Stimulated activated CD4-positive, alpha-beta T cell treated with anti-CD3 and anti-CD28 coated beads, Interleukin-15, amount 100 ng/mL, for 1 hour (primary cell): ENCODE data around the gene SCG5.

ENCODE experiments used
- DNase-seq, 2 donors: peaks; one replicate each; pipeline ENCODE4 v3.0.0-alpha.2; 2020; ENCODE audit warnings: low read depth in 1 of 2, low spot score in 1 of 2

The SCG5 gene

DNA sequence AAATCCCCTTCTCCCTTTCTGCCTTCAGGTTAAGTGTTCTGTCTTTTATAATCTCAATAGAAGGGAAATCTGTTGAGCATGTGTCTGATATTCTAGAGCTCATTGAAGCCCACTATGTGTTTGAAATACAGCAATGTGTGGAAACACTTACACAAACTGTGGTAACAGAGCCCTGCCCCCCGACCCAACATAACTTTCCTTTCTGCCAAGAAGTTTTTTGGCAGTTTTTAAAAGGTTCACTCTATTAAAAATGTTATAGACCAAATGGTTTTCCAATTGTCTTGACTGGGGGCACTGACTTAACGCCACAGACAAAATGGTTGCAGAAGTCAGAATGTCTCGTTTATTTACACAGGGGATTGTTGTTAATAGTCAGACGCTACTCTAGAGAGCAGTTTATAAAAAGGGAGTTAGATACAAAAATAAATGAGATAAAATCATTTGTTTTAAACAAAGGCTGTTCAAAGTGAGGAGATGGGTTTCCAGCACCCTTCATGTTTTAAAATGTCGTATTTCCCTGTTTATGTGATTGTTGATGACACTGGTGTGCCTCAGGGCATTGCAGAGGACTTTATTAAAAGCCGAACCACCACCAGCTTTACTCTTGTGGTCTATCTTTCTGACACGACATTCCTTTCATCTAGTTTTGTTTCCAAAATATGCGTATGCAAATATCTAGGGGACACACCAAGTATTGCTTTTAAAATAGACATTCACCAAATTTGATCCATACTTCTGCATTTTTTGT lies 49.6 kb downstream of the SCG5 start:
- no peak for DNase-seq

DNA sequence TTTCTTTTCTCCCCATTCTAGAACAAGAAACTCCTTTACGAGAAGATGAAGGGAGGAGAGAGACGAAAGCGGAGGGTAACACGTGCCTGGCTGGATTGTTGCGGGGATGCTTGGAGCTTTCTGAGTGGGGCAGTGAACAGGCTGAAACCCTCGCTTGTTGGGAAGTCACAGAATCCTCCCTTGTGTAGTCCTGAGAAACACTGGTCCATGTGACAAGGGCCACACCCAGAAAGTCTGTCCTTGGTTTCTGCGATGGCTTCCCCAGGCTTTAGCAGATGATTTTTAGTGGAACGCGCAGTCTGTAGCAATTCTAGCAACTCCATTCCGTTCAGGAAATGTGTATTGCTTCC lies 50.2 kb downstream of the SCG5 start:
- DNase-seq = no peak

DNA sequence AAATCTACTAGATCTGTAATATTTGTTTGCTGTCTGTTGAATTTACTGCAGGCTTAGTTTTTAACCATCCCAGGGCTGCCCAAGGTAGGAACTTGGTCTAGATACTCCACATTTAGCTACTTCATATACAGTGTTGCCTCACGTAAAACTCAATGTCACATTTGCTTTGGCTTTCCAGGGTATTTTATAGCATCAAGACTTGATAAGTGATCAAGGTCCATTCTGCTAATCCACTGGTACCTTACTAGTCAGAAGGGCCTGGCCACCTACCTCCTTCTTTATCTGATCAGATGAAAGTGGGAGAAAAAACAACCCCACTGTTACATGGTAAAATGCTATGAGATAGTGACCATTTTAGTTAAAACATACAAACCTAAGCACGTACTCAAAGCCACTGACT lies 50.8 kb downstream of the SCG5 start:
- DNase-seq = no peak

DNA sequence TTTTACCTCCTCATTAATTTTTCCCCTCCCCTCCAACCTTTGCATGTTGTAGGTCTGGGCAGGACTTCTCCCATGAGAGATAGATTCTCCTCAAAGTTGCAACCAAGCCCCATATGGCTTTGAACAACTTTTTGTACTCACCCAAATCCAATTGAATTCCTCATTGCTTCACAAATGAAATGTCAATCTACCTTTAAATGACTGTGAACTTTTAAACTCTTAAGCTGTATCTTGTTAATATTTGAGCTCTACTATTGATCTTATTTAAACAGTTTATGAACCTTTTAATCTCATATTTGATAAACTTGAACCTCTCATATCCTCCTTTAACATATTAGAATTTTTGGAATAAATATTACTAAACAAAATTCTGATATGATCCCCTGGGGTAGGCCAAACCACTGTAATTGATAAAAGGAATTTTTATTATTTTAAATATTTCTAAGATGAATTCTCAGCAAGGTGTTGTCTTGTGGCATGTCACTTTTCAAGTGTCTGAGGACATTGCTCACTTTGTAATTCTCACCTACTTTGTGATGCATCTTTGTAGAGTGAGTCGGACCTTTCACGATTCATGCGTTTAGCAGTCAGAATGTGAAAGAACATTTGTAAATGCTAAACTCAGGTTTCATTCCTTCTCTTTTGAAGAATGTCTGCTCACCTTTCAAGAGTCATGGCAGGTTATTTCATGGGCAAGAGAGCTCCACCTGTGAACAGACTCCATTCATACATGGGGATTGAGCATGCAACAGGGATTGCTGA lies 52.9 kb downstream of the SCG5 start:
- DNase-seq = no peak

DNA sequence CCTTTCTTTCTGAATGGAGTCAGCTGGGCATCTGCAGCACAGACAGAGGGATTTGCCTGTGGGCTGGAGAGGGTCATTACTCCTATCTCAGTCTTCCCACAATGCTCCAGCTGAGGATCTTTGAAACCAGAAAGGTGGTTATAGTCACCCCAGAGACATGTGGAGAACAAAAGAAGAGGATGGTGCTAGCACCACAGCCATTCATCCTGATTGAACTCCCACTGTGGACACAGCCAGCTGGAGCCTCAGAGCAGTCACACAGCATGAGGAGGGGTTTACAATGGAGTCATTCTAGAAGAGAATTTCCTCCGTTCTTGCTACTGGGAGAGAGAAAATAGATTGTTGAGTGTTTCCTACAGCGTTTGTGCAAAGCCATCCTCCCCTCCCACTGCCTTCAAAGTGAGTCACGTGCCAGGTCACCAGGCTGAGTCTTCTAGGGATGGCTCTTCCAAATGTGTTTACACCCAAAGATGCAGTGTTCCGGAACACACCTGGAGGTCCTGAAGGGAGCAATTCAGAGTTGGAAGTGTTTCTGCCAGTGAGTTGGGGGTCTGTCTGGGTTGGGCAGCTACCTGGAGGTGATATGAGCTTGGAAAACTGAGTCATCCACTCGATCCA lies 57.4 kb downstream of the SCG5 start:
- DNase-seq = no peak

DNA sequence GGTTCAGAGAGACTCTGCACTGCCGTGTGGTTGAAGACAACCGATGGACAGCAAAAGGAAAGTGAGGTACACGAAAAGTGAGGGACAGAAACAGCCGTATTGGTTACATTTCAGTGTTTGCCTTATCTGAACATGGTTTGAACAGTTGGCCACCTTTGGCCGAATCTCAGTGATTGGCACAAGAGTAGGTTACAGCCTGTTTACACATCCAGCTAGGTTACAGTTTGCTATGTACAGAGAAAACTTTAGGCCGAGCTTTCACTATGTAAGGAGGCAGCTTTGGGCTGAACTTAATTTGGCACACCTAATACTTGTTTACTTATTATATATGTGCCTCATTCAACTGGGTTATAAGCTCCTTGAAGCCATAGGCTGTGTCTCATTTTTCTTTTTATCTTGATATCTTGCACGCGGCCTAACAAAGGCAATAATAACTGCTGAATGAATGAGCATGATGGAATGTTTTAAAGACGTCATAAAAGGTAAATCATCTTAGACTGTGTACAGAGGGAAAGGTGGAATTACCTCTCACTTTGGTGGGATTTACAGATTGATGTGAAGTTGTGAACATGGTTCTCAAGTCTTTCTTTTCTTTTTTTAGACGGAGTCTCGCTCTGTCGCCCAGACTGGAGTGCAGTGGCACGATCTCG lies 59.1 kb downstream of the SCG5 start:
- no peak for DNase-seq

DNA sequence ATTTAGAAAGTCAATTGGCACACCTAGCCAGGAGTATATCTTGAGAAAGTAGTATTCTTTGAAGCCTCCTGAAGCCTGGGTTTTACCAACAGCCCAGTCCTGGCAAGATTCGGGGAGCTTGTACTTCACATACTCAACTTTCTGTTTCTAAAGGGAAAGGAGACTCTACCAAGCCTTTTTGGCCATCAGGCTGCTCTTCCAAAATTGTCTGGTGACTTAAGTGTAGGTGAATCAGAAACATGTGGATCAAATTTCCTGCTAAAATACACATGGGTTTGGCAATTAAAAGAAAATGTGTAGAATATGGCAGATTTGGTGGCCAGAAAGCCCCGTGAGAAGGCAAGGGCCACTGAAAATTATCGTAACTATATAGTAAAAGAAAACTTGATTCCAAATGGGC lies 60.4 kb downstream of the SCG5 start:
- no peak for DNase-seq

DNA sequence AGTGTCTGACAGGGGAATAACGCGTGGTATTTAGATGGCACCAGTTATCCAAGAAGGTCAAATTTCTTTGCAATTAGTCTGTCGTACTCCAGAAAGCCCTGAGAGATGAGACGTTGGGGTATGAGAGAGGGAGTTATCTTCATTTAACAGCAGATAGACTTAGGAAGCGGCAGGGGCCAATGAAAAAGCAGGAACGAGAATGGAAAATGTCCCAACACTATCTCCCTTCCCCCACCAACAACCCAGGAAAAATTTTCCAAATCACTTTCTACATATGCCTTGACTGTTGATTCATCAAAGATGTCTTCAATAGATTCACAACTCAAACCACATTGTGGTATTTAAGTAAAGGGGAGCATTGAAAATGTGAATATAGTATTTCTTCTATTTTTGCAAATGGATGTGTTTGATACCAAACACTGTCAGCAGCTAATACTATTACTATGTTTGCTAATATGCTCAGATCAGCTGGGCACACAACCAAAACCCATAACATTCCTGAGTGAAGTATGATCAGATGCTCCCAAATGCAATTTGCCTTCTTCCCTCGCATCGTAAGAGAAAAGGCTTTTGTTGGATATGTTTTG lies 63.0 kb downstream of the SCG5 start:
- no peak for DNase-seq

DNA sequence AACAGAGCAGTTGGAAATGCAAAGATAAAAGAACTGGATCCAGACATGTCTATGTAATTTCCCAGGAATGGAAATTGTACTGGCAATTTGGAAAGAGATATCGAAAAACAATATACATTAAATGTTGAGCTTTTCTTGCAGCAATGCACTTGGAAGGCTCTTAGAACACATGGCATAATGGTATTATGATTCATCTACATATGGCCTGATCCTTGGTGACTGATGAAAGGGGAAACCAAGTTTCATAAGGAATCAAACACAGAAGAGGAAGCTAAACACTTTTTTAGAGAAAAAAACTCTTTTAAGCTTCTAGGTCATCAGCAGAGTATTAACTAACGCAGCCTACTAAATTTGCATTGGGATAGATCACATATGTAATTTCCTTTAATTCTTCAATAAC lies 63.9 kb downstream of the SCG5 start:
- DNase-seq = no peak

DNA sequence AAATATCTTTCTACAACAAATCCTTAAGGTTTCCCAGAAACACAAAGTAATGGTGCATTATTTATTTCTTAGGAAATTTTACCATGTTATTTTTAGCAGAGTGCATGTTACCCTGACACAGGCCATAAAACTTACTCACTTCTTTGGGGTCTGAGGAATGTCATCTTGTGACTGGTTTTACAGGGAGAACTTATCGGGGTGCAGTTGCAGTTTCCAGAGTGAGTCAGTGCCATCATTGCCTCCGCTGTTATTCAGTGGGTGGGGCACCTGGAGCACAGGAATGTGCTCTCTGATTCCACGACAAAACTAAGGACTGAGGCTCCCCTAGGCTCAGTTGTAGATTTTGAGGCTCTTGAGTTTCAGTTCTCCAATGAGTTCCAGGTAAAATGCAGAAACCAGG lies 65.2 kb downstream of the SCG5 start:
- DNase-seq = no peak

DNA sequence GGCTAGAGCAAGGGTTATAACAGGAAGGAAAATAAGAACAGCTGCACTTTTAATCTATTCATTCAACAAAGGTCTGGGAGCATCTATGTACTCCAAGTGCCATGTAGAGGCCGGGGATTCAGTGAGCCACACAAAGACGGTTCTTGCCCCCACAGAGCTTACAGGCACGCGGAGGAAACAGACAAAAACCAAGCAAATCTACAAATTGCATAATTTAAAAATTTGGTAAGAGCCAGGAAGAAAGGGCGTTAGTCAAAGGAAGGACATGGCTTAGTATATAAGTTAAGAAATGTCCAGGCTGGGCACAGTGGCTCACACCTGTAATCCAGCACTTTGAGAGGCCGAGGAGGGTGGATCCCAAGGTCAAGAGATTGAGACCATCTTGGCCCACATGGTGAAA lies 65.9 kb downstream of the SCG5 start:
- no peak for DNase-seq

DNA sequence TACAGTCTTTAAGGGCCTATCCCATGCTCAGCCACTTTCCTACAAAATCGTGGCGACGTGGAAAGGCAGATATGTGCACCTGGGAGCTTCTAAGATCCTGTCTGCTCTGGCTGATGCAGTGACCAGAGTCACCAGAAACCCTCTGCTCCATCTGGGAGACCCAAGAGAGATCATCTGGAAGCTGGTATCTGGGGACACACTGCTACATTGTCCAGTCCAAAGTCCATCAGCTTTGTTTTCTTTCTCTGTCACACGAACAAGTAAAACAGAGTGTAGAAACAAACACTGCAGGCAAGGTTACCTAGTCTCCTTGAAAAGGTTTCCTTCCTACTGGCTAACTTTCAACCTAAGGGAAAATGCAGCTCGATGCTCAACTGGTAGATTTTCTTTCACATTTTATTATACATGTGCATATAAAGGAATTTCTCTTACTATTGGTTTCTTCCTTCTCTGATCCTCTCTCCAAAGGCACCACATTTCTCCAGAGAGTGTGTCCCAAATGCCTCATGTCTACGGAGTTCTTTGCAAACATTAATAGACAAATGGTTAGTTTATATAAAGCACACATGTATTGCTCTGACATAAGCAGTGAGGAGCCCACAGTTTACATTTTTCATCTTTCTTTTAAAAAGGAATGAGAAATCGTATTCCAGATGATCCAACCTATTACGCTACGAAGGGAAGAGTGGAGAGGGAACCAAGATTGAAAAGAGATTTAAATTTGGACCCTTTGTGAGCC lies 68.0 kb downstream of the SCG5 start:
- DNase-seq = no peak

DNA sequence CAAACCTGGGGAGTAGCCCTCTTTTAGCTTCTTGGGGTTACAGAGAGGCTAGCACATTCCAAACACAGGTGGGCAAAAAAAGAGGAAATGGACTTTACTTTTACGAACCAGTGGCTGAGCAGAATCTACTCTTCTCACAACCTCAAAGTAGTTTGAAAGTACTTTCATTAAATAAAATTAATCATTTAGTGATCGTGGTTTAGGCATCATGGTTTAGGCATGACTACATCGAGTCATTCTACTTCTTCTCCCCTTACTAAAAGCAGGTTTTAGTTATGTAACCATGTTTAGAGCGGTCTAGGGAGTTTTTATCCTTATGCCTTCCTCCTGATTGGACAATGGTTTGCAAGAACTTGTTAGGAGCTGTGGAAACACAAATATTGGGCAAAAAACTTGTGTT lies 73.8 kb downstream of the SCG5 start:
- no peak for DNase-seq

DNA sequence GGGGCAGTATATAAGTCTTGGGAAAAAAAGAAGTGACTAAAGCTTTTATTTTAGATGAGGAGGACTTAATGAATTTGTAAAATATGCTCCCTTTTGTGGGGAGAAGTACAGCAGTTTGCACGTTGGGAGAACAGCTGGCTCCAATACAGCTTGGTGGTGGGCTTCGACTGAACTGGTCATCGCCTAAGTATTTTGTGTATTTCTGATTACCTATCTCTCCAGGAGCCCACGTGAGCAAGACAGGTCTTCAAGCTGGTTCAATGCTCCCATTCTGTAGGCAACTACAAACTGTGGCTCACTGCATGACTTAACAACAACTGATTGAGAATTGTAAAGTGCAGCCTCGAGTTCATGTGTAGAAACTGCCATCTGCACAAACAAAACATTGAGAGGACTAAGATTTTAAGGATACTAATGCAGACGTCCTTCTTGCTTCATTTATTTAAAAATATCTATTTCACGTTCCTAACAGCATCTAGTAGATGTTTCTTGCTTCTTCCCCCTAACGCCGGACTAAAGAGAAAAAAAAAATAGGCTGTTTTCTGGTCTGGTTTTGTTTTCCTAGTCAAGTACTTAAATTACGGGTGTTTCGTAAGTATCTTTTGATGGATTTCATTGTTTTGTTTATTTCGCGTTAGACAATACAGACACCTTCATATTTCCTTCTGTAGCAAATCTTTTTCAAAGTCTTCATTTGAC lies 74.9 kb downstream of the SCG5 start:
- DNase-seq = no peak

DNA sequence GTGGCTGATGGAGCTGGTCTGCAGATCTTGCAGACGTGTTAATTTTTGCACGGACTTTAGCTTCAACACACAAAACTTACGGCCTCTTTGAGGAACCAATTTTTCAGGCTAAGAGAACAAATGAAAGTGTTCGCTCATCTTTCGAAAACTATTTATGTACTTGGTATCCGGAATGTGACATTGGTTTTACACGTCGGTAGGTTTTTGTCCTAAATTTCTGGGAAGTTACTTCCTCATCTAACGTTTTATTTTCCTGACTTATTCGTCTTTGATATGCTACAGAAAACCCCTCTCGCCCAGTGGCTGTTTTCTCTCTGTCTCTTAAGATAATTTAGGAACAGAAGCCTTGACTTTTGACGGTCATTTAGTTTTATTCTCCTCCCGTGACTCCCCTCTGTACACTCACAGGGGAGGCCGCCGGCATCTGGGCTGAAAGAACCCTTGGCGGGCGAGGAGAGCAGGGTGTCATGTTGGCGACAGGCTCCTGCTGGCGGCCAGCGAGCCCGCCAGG lies 75.5 kb downstream of the SCG5 start:
- no peak for DNase-seq

DNA sequence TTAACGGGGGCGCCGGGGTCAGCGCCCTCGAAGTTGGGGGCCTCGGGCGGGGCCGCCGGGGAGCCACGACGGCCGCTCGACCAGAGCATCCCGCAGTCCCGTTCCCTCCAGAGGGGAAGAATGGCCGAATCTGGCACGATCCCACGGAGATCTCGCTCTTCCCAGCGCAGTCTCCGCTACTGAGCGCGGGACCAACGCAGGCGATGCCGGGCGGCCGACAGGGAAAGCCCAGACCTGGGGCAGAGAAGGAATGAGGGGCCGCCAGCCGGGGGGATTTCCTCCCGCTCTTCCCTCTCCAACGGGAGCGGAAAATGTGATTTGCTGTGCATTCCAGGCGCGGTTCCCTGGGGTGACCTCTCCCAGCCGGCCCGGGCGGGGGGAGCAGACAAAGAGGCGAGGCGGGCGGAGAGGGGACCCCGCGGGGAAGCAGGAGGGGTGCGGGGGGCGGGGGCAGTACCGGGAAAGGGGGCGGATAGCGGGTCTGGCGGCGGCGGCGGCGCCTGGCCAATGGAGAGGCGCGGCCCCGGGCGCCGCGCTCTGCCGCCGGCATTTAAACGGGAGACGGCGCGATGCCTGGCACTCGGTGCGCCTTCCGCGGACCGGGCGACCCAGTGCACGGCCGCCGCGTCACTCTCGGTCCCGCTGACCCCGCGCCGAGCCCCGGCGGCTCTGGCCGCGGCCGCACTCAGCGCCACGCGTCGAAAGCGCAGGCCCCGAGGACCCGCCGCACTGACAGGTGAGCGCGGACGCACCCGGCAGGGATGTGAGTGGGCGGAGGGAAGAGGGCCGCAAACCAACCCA lies 76.1 kb downstream of the SCG5 start, which contains the start of gene GREM1:
Gene GREM1 (plus strand): TSS at position 579 of the 801 bp plus-strand sequence. CDS start 12,687 bp downstream, outside the sequence.
- no peak for DNase-seq

DNA sequence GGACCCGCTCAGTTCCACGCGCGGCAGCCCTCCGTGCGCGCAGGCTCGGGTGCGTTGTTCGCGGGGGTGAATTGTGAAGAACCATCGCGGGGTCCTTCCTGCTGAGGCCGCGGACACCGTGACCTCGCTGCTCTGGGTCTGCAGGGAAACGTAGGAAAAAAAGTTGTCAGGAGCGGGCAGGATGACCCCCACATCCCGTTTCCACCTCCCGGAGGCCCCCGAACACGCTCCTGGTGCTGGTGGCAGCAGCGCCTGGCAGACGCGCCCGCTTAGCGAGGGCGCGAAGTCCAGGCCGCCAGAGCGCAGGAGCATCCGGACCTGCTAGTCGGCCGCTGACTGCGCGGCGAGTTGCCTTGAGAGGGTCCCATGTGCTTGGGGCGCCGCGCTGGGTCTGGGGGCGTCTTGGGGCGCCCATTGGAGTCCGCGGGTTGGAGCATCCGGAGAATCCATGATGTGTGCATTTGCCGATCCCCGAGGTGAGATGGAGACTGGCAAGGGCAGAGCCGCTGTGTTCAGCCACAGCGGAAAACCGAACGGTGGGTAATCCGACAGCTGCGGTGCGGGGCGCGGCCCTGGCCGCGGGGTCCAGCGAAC lies 76.8 kb downstream of the SCG5 start:
- DNase-seq = no peak

DNA sequence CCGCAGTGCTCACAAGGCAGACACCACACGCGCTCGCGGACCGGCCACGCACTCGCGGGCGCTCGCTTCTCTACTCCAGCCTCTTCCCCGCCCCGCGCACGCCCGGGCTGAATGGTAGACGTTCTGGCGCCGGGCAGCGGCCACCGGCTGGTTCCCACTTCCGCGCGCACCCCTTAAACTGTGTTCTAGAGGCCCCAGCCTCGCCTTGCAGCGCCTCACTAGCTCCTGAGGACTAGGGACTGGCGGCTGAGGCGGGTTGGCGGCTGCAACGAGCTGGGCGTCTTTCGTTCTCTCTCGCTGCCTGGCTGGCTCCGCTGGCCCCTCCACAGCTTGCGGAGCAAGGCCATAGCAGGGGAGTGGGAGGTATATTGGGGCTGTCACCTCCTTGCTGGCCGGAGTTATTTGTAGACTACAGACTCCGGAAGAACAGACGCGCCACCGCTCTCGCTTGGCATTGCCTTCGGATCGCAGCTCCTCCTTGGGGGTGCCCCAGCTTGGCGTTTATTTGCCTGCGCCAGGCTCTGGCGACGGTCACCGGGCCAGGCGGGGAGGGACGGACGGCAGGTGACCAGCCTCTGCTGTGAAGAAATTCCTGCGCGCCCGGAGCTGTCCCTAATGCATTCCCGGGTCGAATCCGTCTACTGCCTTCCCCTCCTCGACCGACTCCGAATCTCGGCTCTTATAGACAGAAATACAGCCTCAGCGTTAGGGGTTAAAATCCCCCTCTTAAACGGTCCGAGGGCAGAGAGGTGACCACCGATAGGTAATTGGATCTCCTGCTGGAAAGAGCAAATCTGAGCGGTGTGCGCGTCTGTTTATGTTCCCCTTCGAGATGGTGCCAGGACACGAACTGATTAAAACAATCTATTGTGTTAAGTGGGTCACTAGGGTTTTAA lies 77.6 kb downstream of the SCG5 start:
- no peak for DNase-seq
